OCI-LY7 (cell line): ENCODE data around the gene SRGAP1. TPM values are rescaled to one million over a fixed set of nuclear protein-coding genes. Genes with fewer than 3 reads are reported as not detected.

Experiments used
- BruUV-seq: library from RNA; stranded (reverse); fragments of 400-500 nt; replicated peaks from 2 replicates; lab custom pipeline; 2021; lab: Mats Ljungman, UMichigan
- CTCF ChIA-PET: fragments of 300-600 bp; sonication (Branson Sonifier 250); formaldehyde crosslinking; loops from one replicate; lab custom pipeline; 2022; ENCODE audit warnings: antibody characterized with exemption; ENCODE audit not compliant: unreplicated experiment; lab: Charles Lee
- POLR2A ChIA-PET: fragments of 300-600 bp; sonication (Branson Sonifier 250); formaldehyde crosslinking; loops from one replicate; lab custom pipeline; 2022; ENCODE audit warnings: antibody characterized with exemption; lab: Charles Lee
- DNase-seq: peaks from one replicate; pipeline ENCODE4 v3.0.0-alpha.2; 2015; ENCODE audit warnings: low spot score
- H2AFZ ChIP-seq: fragments of 200-600 bp; sonication (generic), shearing (Covaris generic); 2 replicates; pipeline ENCODE4 v1.6.1; 2014; ENCODE audit warnings: mild to moderate bottlenecking, antibody characterized with exemption, low read length, moderate library complexity
- H3K27ac ChIP-seq: fragments of 200-600 bp; sonication (generic); 2 replicates; pipeline ENCODE4 v1.5.1; 2014; ENCODE audit warnings: mixed run types, low read depth, mild to moderate bottlenecking, moderate library complexity, low read length, inconsistent platforms; ENCODE audit not compliant: poor library complexity, severe bottlenecking
- H3K36me3 ChIP-seq: fragments of 200-600 bp; sonication (generic); 2 replicates; pipeline ENCODE4 v1.6.1; 2014; ENCODE audit warnings: mild to moderate bottlenecking, antibody characterized with exemption, low read length, moderate library complexity, mixed read lengths; ENCODE audit not compliant: insufficient read depth
- H3K4me1 ChIP-seq: fragments of 200-600 bp; sonication (generic); 2 replicates; pipeline ENCODE4 v1.5.1; 2014; ENCODE audit warnings: mild to moderate bottlenecking, low read length; ENCODE audit not compliant: insufficient read depth, poor library complexity, severe bottlenecking
- H3K4me2 ChIP-seq: fragments of 200-600 bp; sonication (generic); 2 replicates; pipeline ENCODE4 v1.6.1; 2014; ENCODE audit warnings: mild to moderate bottlenecking, low read length
- H3K4me3 ChIP-seq: fragments of 200-600 bp; sonication (generic); 2 replicates; pipeline ENCODE4 v1.5.1; 2014; ENCODE audit warnings: mild to moderate bottlenecking, low read depth, low read length; ENCODE audit not compliant: poor library complexity, severe bottlenecking
- H3K79me2 ChIP-seq: fragments of 200-600 bp; sonication (generic); 2 replicates; pipeline ENCODE4 v1.6.1; 2016; ENCODE audit warnings: low read depth, mild to moderate bottlenecking, low read length, moderate library complexity, mixed read lengths; ENCODE audit not compliant: insufficient read depth
- H3K9me2 ChIP-seq: fragments of 200-600 bp; sonication (generic); 2 replicates; pipeline ENCODE4 v1.6.1; 2016; ENCODE audit warnings: mild to moderate bottlenecking, low read length, mixed read lengths; ENCODE audit not compliant: insufficient read depth
- H3K9me3 ChIP-seq: fragments of 200-600 bp; sonication (generic); 2 replicates; pipeline ENCODE4 v1.6.1; 2014; ENCODE audit warnings: mild to moderate bottlenecking, mixed run types, low read length, mixed read lengths
- H4K20me1 ChIP-seq: fragments of 200-600 bp; sonication (generic); 2 replicates; pipeline ENCODE4 v1.6.1; 2014; ENCODE audit warnings: mild to moderate bottlenecking, antibody characterized with exemption, low read length, moderate library complexity, mixed read lengths; ENCODE audit not compliant: insufficient read depth
- EZH2phosphoT487 ChIP-seq: fragments of 200-600 bp; sonication (generic); IDR thresholded peaks from 2 replicates; pipeline ENCODE4 v1.6.1; 2018; ENCODE audit warnings: low read depth, borderline replicate concordance, mild to moderate bottlenecking, mixed run types, antibody characterized with exemption, low read length, moderate library complexity, mixed read lengths
- intact Hi-C: fragments of 100-400 bp; cut with micrococcal nuclease; formaldehyde crosslinking; loops from one replicate; pipeline ENCODE4 v1.10.0; 2022; ENCODE audit not compliant: unreplicated experiment
- total RNA-seq, 2 experiments: library from RNA; depleted of rRNA in 1 of 2; stranded (reverse); fragments of >200 nt in 1 of 2; shearing (Covaris generic) in 1 of 2; gene quantifications; 2 replicates each; pipeline ENCODE4 v1.2.3, GENCODE V29; 2014 to 2022
- TF ChIP-seq, protein P1 (sequence below): fragments of 200-600 bp; sonication (generic); conservative IDR thresholded peaks from 2 replicates; pipeline ENCODE4 v1.5.1; 2014; ENCODE audit warnings: mild to moderate bottlenecking, antibody characterized with exemption, low read length, moderate library complexity, mixed read lengths

Gene SRGAP1
- total RNA-seq, 2 experiments from 2014 or later: 0.06 TPM; not detected in 1

DNA sequence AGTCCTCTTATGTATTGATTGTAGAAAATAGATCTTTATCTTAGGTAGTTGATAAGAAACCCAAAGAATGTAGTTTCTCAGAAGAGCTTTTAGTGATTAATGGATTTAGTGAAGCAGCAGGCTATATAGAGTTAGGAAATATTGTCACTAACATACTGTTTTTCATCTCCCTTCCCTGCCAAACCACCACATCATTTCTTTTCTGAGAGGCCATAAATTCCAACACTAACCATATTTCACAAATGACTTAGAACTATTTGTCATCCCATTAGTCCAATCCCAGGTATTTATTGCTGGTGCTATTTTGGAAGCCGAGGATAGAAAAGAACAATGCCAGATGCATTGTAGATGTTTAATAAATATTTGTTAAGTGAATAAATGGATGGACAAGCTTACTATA, 191.9 kb downstream of the SRGAP1 start:
- no peak overlapping the region for H3K27ac ChIP-seq
- H3K4me1 ChIP-seq: no peaks in the 10 kb centered on the region
- BruUV-seq: no TSS peak
- no peaks in the 10 kb centered on the region for H3K9me2 ChIP-seq
- ChIA-PET CTCF (no interaction called here), POLR2A (interaction anchor here (1.0 kb wide), 1 partner anchor 11 kb away, joined by 4 read pairs; no protein-coding TSS in a partner anchor)
- H3K79me2 ChIP-seq: no peaks in the 10 kb centered on the region
- intact Hi-C loops: no loop called here
- H4K20me1 ChIP-seq: no peaks in the 10 kb centered on the region
- no peak overlapping the region for H2AFZ ChIP-seq
- no peak for DNase-seq
- TF ChIP-seq EZH2phosphoT487: no peak
- TF ChIP-seq, protein P1, sequence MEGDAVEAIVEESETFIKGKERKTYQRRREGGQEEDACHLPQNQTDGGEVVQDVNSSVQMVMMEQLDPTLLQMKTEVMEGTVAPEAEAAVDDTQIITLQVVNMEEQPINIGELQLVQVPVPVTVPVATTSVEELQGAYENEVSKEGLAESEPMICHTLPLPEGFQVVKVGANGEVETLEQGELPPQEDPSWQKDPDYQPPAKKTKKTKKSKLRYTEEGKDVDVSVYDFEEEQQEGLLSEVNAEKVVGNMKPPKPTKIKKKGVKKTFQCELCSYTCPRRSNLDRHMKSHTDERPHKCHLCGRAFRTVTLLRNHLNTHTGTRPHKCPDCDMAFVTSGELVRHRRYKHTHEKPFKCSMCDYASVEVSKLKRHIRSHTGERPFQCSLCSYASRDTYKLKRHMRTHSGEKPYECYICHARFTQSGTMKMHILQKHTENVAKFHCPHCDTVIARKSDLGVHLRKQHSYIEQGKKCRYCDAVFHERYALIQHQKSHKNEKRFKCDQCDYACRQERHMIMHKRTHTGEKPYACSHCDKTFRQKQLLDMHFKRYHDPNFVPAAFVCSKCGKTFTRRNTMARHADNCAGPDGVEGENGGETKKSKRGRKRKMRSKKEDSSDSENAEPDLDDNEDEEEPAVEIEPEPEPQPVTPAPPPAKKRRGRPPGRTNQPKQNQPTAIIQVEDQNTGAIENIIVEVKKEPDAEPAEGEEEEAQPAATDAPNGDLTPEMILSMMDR: no peak
- H3K4me3 ChIP-seq: no peak overlapping the region
- H3K4me2 ChIP-seq: no peak overlapping the region
- no peaks in the 10 kb centered on the region for H3K36me3 ChIP-seq
- no peaks in the 10 kb centered on the region for H3K9me3 ChIP-seq

DNA sequence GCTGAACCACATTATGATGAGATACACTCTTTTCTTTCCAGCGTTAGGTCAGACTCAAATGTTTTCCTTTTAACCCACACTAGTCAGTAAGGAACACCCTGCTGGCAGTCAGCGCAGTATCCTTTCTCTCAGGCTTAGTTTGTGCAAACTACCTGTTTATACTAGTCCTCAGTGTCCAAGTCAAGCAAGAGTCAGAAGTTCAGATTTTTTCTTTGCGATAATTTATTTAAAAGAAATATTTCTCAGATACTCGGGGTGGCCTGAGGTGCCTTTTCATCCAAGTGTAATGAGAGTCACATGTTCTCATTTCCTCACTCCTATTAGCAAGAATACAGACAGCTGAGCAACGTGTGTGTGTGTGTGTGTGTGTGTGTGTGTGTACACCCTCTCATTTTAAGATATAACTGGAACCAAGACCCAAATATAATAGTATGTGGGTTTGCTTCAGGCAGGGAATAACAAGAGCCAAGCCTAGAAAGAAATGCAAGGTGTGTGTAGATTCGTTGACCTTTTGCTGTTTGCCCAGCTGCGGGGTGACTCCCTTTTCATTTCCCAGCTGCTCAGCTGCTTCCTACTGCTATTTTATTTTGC, 194.9 kb downstream of the SRGAP1 start:
- ChIA-PET POLR2A (interaction anchor here (1.0 kb wide), 1 partner anchor 9 kb away, joined by 3 read pairs; no protein-coding TSS in a partner anchor), CTCF (no interaction called here)
- no peaks in the 10 kb centered on the region for H3K4me1 ChIP-seq
- H3K27ac ChIP-seq: no peak overlapping the region
- no peaks in the 10 kb centered on the region for H3K9me3 ChIP-seq
- DNase-seq: no peak
- BruUV-seq: no TSS peak
- H2AFZ ChIP-seq: no peak overlapping the region
- no peaks in the 10 kb centered on the region for H4K20me1 ChIP-seq
- H3K79me2 ChIP-seq: no peaks in the 10 kb centered on the region
- H3K9me2 ChIP-seq: no peaks in the 10 kb centered on the region
- intact Hi-C loops: no loop called here
- no peak for TF ChIP-seq EZH2phosphoT487
- TF ChIP-seq, protein P1: no peak
- no peaks in the 10 kb centered on the region for H3K36me3 ChIP-seq
- no peak overlapping the region for H3K4me2 ChIP-seq
- no peak overlapping the region for H3K4me3 ChIP-seq

DNA sequence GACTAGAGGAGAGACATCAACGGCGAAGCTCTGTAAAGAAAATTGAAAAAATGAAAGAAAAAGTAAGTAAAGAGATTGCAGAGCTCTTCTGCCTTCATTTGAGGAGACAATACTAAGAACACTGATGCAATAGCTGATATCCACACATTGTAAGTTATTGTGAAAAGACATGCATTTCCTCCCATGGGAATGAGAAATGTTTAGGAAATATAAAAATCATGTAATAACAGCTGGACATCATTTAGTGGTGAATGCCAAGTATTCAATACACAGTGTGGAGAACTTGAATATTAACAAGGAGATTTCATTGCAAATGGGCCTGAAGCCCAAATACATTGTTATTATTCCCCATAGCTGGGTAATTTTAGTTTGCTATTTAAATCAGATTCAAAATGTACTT, 198.4 kb downstream of the SRGAP1 start:
- H3K79me2 ChIP-seq: no peaks in the 10 kb centered on the region
- no peaks in the 10 kb centered on the region for H4K20me1 ChIP-seq
- H2AFZ ChIP-seq: no peak overlapping the region
- ChIA-PET CTCF (no interaction called here), POLR2A (no interaction called here)
- no peaks in the 10 kb centered on the region for H3K36me3 ChIP-seq
- no peak for DNase-seq
- H3K9me2 ChIP-seq: no peaks in the 10 kb centered on the region
- H3K4me2 ChIP-seq: no peak overlapping the region
- TF ChIP-seq, protein P1: no peak
- TF ChIP-seq EZH2phosphoT487: no peak
- H3K4me1 ChIP-seq: no peaks in the 10 kb centered on the region
- H3K27ac ChIP-seq: no peak overlapping the region
- intact Hi-C loops: no loop called here
- no peaks in the 10 kb centered on the region for H3K9me3 ChIP-seq
- no peak overlapping the region for H3K4me3 ChIP-seq
- BruUV-seq: no TSS peak
